Measurements from ENCODE around the gene NME5. TPM values are rescaled to one million over a fixed set of nuclear protein-coding genes. Genes with fewer than 3 reads are reported as not detected.

The NME5 gene
- total RNA-seq: 1 to 10 TPM; 1.5 to 3.5 (median 2.6) TPM
- 1 to 10 TPM in 2 of 3 donors, not detected in 1; 1.2 to 1.5 TPM for polyA plus RNA-seq

- TF ChIP-seq EP300 (IDR thresholded peaks at IDR 0.05) (no peak), POLR2AphosphoS5 (IDR thresholded peaks at IDR 0.05) (peak in 1 of 4 donors; percentile 11), CTCF (IDR thresholded peaks at IDR 0.05) (no peak), POLR2A (IDR thresholded peaks at IDR 0.05) (no peak)
- DNase-seq: peak; percentile 72
- Histone ChIP-seq H3K4me3 (peak within 1 kb of the TSS; percentile 42 to 70 (median 62)), H3K9me3 (no peaks in the 10 kb centered on the region), H3K4me1 (peaks cover 0 to 13% (median 6%) of the 10 kb centered on the region in 4 donors), H3K36me3 (no peaks in the 10 kb centered on the region), H3K27ac (peak within 1 kb of the TSS in 2 of 4 donors; percentile 34 to 43), H3K27me3 (no peaks in the 10 kb centered on the region)
- WGBS, 2 donors: 5 to 11% methylated on average over 31 of the region's 31 CpGs
- intact Hi-C loops (cut with DNase I): loop anchor here (10.0 kb wide), 1 partner anchor 384 kb away; the partner anchor contains the start of gene HNRNPA0
These were observed at the start of gene NME5 for GRCh38 chr5:138138949-138139780. Gene NME5 (minus strand): TSS chr5:138139428. CDS start chr5:138138780, 648 bp downstream.

- 89 to 92% methylated on average over 3 of the region's 3 CpGs for WGBS, 2 donors
- intact Hi-C loops (cut with DNase I): no loop called here
- peaks cover 23 to 96% (median 51%) of the 10 kb centered on the region in 4 donors for H3K36me3 ChIP-seq
These were observed 49.4 kb upstream of the NME5 start for GRCh38 chr5:138188626-138189025.

GRCh38 chr5:138186002-138186447 is 46.8 kb upstream of the NME5 start:
- peaks cover 10 to 71% (median 36%) of the 10 kb centered on the region in 4 donors for H3K36me3 ChIP-seq
- intact Hi-C loops (cut with DNase I): no loop called here

More at GRCh38 chr5:138188626-138189025, 49.4 kb upstream of the NME5 start:
- no peak for DNase-seq
- no peaks in the 10 kb centered on the region for H3K27me3 ChIP-seq
- no peak overlapping the region for H3K27ac ChIP-seq
- TF ChIP-seq POLR2AphosphoS5 (IDR thresholded peaks at IDR 0.05) (no peak), POLR2A (IDR thresholded peaks at IDR 0.05) (no peak), CTCF (IDR thresholded peaks at IDR 0.05) (no peak), EP300 (IDR thresholded peaks at IDR 0.05) (no peak)
- no peaks in the 10 kb centered on the region for H3K4me1 ChIP-seq
- H3K9me3 ChIP-seq: no peaks in the 10 kb centered on the region
- no peak overlapping the region for H3K4me3 ChIP-seq

GRCh38 chr5:138182808-138183207 is 43.6 kb upstream of the NME5 start:
- Histone ChIP-seq H3K9me3 (no peaks in the 10 kb centered on the region), H3K27me3 (no peaks in the 10 kb centered on the region), H3K36me3 (peaks cover 0 to 41% (median 14%) of the 10 kb centered on the region in 4 donors), H3K4me1 (peaks cover 0 to 10% (median 8%) of the 10 kb centered on the region in 4 donors), H3K27ac (no peak overlapping the region), H3K4me3 (no peak overlapping the region)
- intact Hi-C loops (cut with DNase I): no loop called here
- no peak for DNase-seq
- WGBS, 2 donors: 96% methylated on average over 6 of the region's 6 CpGs
- TF ChIP-seq POLR2AphosphoS5 (IDR thresholded peaks at IDR 0.05) (no peak), EP300 (IDR thresholded peaks at IDR 0.05) (no peak), CTCF (IDR thresholded peaks at IDR 0.05) (no peak), POLR2A (IDR thresholded peaks at IDR 0.05) (no peak)

More at GRCh38 chr5:138186002-138186447, 46.8 kb upstream of the NME5 start:
- Histone ChIP-seq H3K27me3 (no peaks in the 10 kb centered on the region), H3K27ac (no peak overlapping the region), H3K4me1 (no peaks in the 10 kb centered on the region), H3K9me3 (no peaks in the 10 kb centered on the region), H3K4me3 (no peak overlapping the region)
- TF ChIP-seq EP300 (IDR thresholded peaks at IDR 0.05): no peak
- no peak for TF ChIP-seq POLR2A (IDR thresholded peaks at IDR 0.05)
- TF ChIP-seq CTCF (IDR thresholded peaks at IDR 0.05): no peak
- TF ChIP-seq POLR2AphosphoS5 (IDR thresholded peaks at IDR 0.05): no peak
- DNase-seq: no peak
- 79 to 87% methylated on average over 2 of the region's 2 CpGs for WGBS, 2 donors

Measured in sigmoid colon (tissue), 7 donors.